Right atrium auricular region (tissue), 2 donors: Measurements from ENCODE around the gene SLAMF1. TPM values are rescaled to one million over a fixed set of nuclear protein-coding genes. Genes with fewer than 3 reads are reported as not detected.
"Not testable (repeated sequence)": the region's sequence is repeated elsewhere in the genome, so short reads cannot be mapped to it uniquely, and the experiment has no call there.

Experiments used
- DNase-seq: peaks from one replicate; pipeline ENCODE4 v3.0.0-alpha.2; 2019; ENCODE audit warnings: low spot score
- H3K27ac ChIP-seq, 2 donors: fragments of 200-600 bp; sonication (generic); 1 replicate in 1 of 2; 2 replicates in 1 of 2; pipeline ENCODE4 v1.5.1; 2016 to 2019
- H3K27me3 ChIP-seq, 2 donors: fragments of 200-600 bp; sonication (generic); one replicate each; pipeline versions ENCODE4 v1.5.1 to v1.6.0; 2017 to 2019
- H3K36me3 ChIP-seq: fragments of 200-600 bp; sonication (generic); one replicate; pipeline ENCODE4 v1.5.1; 2016
- H3K4me1 ChIP-seq, 2 donors: fragments of 200-600 bp; sonication (generic); one replicate each; pipeline versions ENCODE4 v1.5.1 to v1.6.0; 2017 to 2019
- H3K4me3 ChIP-seq, 2 donors: fragments of 200-600 bp; sonication (generic); 1 replicate in 1 of 2; 2 replicates in 1 of 2; pipeline ENCODE4 v1.5.1; 2017 to 2019; ENCODE audit warnings: mild to moderate bottlenecking in 1 of 2, moderate library complexity in 1 of 2
- H3K9me3 ChIP-seq, 2 donors: fragments of 200-600 bp; sonication (generic); one replicate each; pipeline ENCODE4 v1.5.1; 2019
- CTCF ChIP-seq, 2 donors: fragments of 200-600 bp; sonication (generic); IDR thresholded peaks; one replicate each; pipeline ENCODE4 v1.5.1; 2019; ENCODE audit warnings: antibody characterized with exemption in 2 of 2
- total RNA-seq, 2 donors: library from RNA; depleted of rRNA; stranded (reverse); fragments of >200 nt; gene quantifications; one replicate each; pipeline ENCODE4 v1.1.0, GENCODE V29; 2016

SLAMF1 gene
- total RNA-seq, 2 donors from 2014 or later = 0.11 to 0.31 TPM

GRCh38 chr1:160653620-160654016 lies 6.8 kb upstream of the SLAMF1 start:
- no peak overlapping the region for H3K27ac ChIP-seq
- DNase-seq = no peak
- no peak overlapping the region for H3K4me3 ChIP-seq
- H3K4me1 ChIP-seq = no peaks in the 10 kb centered on the region
- no peaks in the 10 kb centered on the region for H3K36me3 ChIP-seq
- TF ChIP-seq CTCF (IDR thresholded peaks at IDR 0.05) = no peak
- H3K27me3 ChIP-seq = no peaks in the 10 kb centered on the region
- H3K9me3 ChIP-seq = no peaks in the 10 kb centered on the region

- Histone ChIP-seq H3K27ac (no peak overlapping the region), H3K4me1 (no peaks in the 10 kb centered on the region), H3K36me3 (no peaks in the 10 kb centered on the region), H3K4me3 (no peak overlapping the region), H3K27me3 (no peaks in the 10 kb centered on the region), H3K9me3 (no peaks in the 10 kb centered on the region)
- TF ChIP-seq CTCF (IDR thresholded peaks at IDR 0.05) = no peak
- DNase-seq = no peak
Measured at GRCh38 chr1:160652924-160653619, 6.2 kb upstream of the SLAMF1 start.

GRCh38 chr1:160652065-160652641 lies 5.3 kb upstream of the SLAMF1 start:
- H3K9me3 ChIP-seq, DNase-seq, H3K4me1 ChIP-seq, H3K27me3 ChIP-seq, H3K36me3 ChIP-seq, H3K27ac ChIP-seq, H3K4me3 ChIP-seq: not testable (repeated sequence)

- Histone ChIP-seq H3K4me1 (no peaks in the 10 kb centered on the region), H3K27ac (no peak overlapping the region), H3K4me3 (no peak overlapping the region), H3K9me3 (no peaks in the 10 kb centered on the region), H3K27me3 (no peaks in the 10 kb centered on the region), H3K36me3 (no peaks in the 10 kb centered on the region)
- DNase-seq = no peak
- no peak for TF ChIP-seq CTCF (IDR thresholded peaks at IDR 0.05)
Measured at GRCh38 chr1:160651433-160652064, 4.7 kb upstream of the SLAMF1 start.

GRCh38 chr1:160647329-160647720 lies 481 bp upstream of the SLAMF1 start:
- no peaks in the 10 kb centered on the region for H3K4me1 ChIP-seq
- no peak for TF ChIP-seq CTCF (IDR thresholded peaks at IDR 0.05)
- no peak for DNase-seq
- no peaks in the 10 kb centered on the region for H3K9me3 ChIP-seq
- no peaks in the 10 kb centered on the region for H3K36me3 ChIP-seq
- no peaks in the 10 kb centered on the region for H3K27me3 ChIP-seq
- no peak overlapping the region for H3K4me3 ChIP-seq
- H3K27ac ChIP-seq = no peak overlapping the region

GRCh38 chr1:160646180-160646579 lies 664 bp downstream of the SLAMF1 start:
- no peaks in the 10 kb centered on the region for H3K4me1 ChIP-seq
- no peak for TF ChIP-seq CTCF (IDR thresholded peaks at IDR 0.05)
- no peak overlapping the region for H3K27ac ChIP-seq
- H3K4me3 ChIP-seq = no peak overlapping the region
- no peaks in the 10 kb centered on the region for H3K9me3 ChIP-seq
- H3K36me3 ChIP-seq = no peaks in the 10 kb centered on the region
- no peaks in the 10 kb centered on the region for H3K27me3 ChIP-seq
- no peak for DNase-seq
